Stimulated activated CD8-positive, alpha-beta memory T cell treated with anti-CD3 and anti-CD28 coated beads, Interleukin-4, amount 100 ng/mL, for 1 hour (primary cell): Measurements from ENCODE around the gene MAN1A1.

ENCODE experiments used
- DNase-seq, 2 donors: peaks; one replicate each; pipeline ENCODE4 v3.0.0-alpha.2; 2020; ENCODE audit warnings: low read depth in 2 of 2, low spot score in 1 of 2

The MAN1A1 gene

DNA sequence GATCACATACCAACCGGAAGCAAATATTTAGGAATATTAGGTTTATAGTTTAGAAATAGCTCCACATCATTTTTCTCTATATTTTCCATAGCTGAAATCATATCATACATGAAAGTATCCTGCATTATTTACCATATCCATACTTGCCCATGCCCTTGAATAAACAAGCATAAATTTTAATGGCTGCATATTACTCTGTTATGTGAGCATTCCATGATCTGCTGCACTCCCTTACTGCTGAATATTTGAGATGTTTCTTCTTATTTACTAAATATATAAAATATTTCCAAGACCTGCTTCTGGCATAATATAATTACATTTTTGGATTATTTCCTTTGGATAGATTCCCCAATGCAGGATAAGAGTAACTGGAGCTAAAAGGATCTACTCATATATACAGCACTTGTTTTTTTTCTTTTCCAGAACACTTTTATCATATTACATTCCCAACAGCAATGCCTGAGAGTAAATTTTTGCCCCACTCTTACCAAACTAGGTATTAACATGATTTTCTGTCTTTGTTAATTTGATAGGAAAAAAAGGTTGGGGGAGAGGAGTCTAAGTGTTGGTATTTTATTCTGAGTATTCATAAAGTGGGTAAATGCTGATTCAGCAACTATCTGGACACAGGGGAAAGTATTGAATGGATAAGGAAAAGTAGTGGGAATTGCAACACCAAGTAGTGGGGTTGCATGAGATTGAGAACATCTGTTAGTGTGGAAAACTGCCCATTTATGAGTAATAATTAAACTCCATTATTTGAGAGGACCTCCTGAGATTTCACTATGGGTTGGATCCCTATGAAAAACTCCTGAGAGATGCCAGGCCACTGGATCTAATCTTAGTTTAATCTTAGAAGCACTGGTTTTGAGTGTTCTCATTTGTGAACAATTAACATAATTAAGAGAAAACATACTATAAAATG, 76.0 kb downstream of the MAN1A1 start:
- no peak for DNase-seq

DNA sequence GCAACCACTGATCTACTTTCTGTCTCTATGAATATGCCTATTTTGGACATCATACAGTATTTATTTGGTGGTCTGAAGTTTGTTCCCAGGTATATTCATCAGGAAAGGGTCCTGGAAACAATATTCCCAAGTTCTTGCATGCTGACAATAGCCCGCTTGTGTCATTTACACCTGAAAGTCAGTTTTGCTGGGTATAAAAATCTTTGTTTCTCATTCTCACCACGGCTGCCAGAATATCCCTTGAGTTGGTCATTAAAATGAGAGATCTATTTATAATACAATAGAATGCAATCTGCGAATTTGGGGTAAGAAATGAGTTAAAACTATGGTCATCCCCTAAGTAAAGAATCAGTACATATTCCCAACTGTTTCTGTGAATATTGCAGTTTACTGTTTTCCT, 79.0 kb downstream of the MAN1A1 start:
- DNase-seq: no peak

DNA sequence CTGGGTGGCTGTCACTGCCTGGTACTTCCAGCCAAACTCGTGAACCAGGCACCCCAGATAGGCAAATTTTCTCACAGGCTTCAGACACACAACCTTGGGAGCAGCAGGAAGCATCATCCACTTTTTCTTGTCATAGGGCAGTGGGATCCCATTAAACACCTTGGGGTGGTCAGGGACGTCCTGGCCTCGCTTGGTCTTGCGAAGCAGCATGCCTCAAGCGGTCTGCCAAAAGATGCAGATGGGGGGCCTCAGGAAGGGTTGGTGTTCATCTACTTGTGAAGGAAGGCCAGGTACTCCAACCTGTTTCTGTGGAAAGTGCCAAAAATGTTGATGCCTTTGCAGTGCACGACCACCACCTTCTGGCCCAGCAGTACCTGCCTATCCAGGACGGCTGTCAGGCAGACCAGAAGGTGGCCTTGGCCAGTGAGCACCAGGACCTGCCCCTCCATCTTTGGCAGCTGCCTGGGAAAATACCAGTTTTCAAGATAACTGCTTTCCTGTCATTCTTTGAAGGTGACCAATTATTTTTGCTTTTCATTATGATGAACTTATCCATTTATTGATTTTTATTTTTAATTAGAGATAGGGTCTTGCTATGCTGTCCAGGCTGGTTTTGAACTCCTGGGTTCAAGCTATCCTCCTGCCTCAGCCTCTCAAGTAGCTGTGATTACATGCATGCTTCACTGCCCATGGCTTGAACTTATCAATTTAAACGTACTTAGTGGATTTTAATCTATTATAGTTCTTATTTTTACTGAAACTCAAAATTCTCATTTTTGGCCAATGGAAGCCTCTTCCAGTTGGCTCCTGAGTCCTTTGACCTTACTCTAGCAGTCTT, 80.1 kb downstream of the MAN1A1 start:
- no peak for DNase-seq

- no peak for DNase-seq
These were observed 82.2 kb downstream of the MAN1A1 start for GRCh38 chr6:119267126-119267905.

DNA sequence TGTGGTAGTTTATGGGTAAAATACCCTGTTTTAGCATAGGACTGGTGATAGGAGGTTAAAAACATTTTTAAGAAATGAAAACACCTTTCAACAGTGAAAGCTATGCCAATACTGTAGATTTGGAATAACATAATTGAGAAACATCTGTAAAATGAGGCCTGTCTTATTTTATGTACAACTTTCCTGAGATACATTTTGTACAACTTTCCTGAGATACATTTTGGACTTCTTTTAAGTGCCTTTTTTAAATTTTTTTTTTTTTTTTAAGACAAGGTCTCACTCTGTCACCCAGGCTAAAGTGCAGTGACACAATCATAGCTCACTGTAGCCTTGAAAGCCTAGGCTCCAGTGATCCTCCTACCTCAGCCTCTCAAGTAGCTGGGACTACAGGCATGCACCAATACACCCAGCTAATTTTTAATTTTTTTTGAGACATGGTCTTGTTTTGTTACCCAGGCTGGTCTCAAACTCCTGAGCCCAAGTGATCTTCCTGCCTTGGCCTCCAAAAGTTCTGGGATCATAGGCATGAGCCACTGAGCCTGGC, 84.6 kb downstream of the MAN1A1 start:
- DNase-seq: no peak

DNA sequence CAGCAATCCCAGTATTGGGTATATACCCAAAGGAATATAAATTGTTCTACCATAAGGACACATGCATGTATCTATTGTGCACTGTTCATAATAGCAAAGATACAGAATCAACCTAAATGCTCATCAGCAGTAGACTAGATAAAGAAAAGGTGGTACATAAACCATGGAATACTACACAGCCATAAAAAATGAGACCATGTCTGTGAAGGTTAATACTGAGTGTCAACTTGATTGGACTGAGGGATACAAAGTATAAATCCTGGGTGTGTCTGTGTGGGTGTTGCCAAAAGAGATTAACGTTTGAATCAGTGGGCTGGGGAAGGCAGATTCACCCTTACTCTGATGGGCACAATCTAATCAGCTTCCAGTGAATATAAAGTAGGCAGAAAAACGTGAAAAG, 86.9 kb downstream of the MAN1A1 start:
- no peak for DNase-seq

DNA sequence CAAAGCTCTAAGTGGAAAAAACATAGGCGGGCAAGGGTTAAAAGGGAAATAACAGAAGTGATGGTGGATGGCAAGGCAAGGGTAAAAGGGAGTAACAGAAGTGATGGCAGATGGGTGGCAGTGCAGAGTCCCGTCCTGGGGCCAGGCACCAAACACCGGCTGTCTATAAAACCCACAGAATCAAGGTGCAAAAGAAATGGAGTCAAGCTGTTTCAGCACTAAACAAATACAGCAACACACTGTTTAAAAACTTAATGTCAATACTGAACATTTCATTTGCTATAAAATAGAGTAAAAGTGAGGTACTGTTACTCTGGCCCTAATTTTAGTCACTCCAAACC, 87.6 kb downstream of the MAN1A1 start:
- DNase-seq: no peak

DNA sequence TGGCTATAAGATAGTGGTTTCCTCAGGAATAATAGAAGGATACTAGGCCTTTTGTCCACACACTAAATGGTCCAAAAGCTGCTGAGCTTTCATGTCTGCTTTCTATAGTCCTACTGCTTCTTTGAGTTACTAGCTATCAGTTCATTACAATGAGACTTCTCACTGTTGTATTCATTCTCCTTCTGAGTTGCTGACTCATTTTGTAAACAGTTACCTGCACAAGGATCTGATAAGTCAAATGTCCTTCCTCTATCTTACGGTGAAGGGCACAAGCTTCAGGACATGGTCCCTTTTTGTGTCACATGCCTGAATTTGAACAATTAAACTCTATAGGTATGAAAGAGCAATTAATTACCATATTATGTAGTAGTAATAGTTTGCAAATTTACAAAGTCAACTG, 90.5 kb downstream of the MAN1A1 start:
- DNase-seq: no peak

- DNase-seq: no peak
These were observed 91.8 kb downstream of the MAN1A1 start for GRCh38 chr6:119257726-119258125.

GRCh38 chr6:119256978-119257462, 92.5 kb downstream of the MAN1A1 start:
- DNase-seq: no peak

GRCh38 chr6:119256392-119256791, 93.2 kb downstream of the MAN1A1 start:
- no peak for DNase-seq

GRCh38 chr6:119255492-119255891, 94.1 kb downstream of the MAN1A1 start:
- DNase-seq: no peak

GRCh38 chr6:119250036-119250435, 99.5 kb downstream of the MAN1A1 start:
- DNase-seq: no peak

DNA sequence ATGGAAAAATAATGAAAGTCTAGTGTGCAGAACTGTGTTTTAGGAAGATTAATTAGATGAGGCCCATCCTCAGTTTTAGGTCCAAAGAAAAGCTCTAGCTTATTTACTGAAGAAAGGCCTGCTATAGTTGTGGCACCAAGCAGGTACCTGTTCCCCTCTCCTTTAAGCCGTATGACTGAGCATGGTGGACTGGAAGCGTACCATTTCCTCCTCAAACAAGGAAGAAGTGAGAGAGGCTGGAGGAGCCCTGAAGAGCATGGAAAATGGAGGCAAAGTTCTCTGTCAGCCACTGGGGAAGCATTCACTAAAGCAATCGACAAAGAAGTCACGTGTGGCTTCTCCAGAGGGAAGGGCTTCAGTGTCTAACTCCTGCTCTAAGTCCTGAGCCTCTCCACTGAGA, 100.2 kb downstream of the MAN1A1 start:
- no peak for DNase-seq

DNA sequence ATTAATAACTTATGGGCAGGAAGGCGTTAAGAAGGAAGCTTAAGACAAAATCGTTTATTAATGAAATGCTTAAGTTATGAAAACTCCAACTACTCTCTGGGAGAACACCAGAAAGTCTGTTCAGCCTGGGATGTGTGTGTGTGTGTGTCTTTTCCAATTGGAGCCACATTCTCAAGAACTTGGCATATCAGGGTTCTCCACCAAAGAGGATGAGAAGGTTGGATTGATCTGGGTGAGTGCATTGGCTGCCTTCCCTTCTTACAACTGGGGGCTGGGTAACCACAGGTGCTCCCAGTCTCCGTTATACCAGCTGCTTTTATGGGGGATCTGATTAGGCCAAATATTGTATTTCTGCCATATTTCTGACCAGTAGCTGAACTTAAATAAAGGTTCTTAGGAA, 102.1 kb downstream of the MAN1A1 start:
- DNase-seq: no peak

DNA sequence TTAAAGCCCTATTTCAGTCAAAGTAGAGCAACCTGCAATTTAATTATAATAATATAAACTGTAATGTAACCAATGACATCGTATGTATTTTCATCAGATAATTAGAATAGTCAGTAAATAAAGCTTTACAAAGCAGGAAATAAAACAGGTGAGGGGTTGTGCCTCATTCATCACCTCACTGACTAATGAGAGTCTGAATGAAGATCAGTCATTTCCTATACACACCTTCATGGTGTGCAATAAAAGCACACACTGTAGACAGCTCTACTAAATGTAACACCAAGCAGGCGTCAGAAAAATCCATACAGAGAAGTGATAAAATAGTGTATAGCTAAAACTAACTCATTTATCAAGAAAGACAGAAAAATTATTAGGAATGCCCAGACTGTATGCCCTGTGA, 105.9 kb downstream of the MAN1A1 start:
- DNase-seq: no peak

DNA sequence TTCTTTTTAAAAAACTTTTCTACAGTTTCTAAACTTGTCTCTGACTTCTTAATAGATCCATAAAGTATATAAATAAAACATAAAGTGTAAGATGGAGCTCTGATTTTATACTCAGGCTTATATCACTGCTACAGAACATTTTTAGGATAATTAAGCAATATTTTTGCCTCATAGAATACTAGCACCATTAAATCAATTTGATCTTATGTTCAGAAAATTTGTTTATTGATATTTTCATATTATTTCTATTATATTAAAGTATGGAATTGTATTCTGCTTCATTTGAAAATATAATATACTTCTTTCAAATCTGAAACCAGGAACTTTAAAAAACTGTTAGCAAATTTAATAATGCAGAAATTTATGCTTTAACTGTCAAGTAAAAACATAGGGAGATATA, 106.5 kb downstream of the MAN1A1 start:
- no peak for DNase-seq

- no peak for DNase-seq
These were observed 107.8 kb downstream of the MAN1A1 start for GRCh38 chr6:119241540-119242309.

DNA sequence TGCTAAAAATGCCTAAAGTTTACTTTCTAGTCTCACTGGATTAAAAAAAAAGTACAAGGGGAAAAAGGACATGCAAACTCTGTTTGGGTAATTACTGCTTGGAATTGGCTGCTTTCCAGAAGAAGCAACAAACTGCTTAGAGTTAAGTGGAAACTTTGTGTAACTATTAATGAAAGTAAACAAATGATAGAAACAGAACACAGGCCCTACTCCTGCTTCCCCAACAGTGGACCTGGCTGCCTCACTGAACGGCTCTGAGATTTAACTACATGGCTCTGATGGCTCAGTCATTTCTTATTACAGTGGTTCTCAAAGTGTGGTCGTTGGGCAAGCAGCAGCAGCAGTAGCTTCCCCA, 108.5 kb downstream of the MAN1A1 start:
- no peak for DNase-seq
